ENCODE measurements around the gene NPB.

The NPB gene

DNA sequence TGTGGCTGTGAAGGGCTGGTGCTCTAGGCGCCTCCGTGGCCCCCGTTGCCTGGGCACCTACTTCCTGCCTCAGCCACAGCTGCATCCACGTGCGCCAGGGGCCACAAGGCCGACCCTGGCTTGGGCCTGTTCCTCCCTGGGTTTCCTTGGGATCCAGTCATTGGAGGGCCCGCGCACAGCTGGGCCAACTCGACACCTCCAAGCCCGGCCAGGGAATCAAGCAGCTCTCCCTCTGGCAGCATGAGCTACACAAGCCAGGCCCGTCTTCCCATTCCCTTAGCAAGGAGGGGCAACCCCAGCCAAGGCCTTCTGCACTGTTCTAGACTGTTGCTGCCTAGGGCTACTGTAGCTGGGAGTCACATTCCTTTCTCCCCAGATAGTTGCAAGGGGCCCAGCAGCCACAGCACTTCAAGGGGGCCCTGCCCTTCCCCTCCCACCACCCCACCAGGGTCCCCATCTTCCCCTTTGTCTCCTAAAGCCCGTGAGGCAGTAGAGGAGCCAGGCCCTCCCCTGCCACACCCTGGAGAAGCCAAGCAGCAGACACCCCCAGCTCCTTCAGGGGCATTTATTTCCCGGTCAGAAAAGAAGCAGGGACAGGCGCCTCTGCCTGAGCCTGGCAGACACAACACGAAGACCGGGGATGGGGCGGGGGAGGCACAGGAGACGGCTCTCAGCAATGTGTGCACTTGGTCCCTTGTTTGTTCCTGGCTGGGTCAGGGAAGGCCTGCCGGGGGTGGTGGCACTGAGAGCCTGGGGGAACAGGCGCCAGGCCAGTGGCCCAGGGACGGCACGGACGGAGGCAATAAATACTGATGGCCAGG is 34.7 kb upstream of the NPB start:
- H3K4me3 ChIP-seq (ENCODE audit: low read depth, low read length), result no peak overlapping the region
- DNase-seq (ENCODE audit: low read depth), result peak; percentile 64
- no peak for TF ChIP-seq CTCF (IDR thresholded peaks at IDR 0.05; ENCODE audit: insufficient read depth, low read depth, low read length, missing control alignments)

DNA sequence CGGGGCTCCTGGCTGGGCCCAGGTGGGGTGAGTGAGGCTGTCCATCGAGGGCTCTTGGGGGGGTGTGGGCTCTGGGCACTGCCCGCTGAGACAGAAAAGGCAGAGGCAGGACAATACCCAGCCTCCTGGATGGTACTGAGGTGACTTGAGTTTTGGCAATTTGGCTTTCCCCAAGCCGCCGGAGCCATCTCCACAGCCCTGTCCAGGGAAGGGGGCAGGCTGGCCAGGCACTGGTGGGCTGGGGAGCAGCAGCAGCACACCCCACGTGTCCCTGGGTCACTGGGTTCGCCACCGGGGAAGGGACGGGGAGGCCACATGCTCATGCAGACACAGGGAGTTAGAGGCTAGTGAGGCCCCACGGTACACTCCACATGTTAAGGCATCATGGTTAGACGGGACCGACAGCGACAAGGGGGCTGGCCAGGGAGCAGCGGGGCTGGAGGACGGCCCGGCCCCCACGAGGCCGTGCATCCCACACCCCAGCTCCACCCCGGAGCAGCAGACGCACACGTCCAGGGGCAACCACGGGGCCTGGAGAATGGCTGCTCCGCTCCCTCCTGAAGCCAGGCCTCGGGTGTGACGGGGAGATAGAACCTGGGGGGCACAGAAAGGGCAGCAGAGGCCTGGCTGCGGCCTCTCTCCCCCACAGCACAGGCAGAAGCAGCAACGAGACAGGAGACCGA is 33.9 kb upstream of the NPB start:
- no peak overlapping the region for H3K4me3 ChIP-seq (ENCODE audit: low read depth, low read length)
- TF ChIP-seq CTCF (IDR thresholded peaks at IDR 0.05; ENCODE audit: insufficient read depth, low read depth, low read length, missing control alignments), result no peak
- no peak for DNase-seq (ENCODE audit: low read depth)

- peak overlapping the region; percentile 99 for H3K4me3 ChIP-seq (ENCODE audit: low read depth, low read length)
- no peak for DNase-seq (ENCODE audit: low read depth)
- TF ChIP-seq CTCF (IDR thresholded peaks at IDR 0.05; ENCODE audit: insufficient read depth, low read depth, low read length, missing control alignments), result no peak
Observed at GRCh38 chr17:81868674-81869220, 33.3 kb upstream of the NPB start.

DNA sequence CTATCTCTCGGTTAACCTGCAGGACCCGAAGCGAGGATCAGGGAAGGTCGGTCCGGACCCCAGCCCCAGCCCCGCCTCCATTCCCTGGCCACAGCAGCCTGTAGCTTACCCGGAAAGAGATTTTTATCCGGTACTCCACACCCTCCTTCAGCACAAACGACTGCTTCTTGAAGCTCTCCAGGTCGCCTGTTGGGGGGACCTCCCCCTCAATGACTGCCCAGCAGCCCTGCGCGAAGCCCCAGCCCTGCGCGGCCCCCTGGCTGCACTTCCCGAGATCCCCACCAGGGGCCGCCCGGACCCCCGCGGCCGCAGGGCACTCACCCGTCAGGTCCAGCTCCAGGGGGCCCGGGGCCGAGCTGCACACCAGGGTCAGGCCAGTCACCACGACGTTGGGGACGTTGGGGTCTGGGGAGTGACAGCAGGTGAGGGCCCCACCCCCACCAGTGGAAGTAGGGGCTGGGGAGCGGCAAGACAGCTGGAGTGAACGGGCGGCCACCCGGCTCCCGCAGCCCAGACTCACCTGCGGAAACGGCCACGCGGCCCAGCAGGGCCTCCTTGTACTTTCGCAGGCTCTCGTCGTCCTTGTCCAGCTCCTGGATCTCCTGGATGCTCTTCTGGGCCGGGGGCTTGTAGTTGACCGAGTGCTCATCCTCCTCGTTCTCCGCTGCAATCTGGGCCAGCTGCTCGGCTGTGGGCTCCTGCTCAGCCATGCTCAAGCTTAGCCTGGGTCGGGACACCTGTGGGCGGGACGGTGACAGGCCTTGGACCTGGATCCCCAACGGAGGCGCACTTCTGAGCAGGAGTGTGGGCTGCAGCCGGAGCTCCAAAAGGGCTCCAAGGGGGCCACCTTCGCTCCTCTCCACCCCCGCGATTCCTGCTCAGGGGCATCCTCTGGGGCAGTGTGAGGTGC is 32.6 kb upstream of the NPB start:
- H3K4me3 ChIP-seq (ENCODE audit: low read depth, low read length), result peak overlapping the region; percentile 99
- TF ChIP-seq CTCF (IDR thresholded peaks at IDR 0.05; ENCODE audit: insufficient read depth, low read depth, low read length, missing control alignments), result peak; percentile 89
- DNase-seq (ENCODE audit: low read depth), result peak; percentile 65

- H3K4me3 ChIP-seq (ENCODE audit: low read depth, low read length), result peak overlapping the region; percentile 99
- DNase-seq (ENCODE audit: low read depth), result peak; percentile 62
- no peak for TF ChIP-seq CTCF (IDR thresholded peaks at IDR 0.05; ENCODE audit: insufficient read depth, low read depth, low read length, missing control alignments)
Observed at GRCh38 chr17:81870131-81870980, 31.7 kb upstream of the NPB start.

- H3K4me3 ChIP-seq (ENCODE audit: low read depth, low read length), result peak within 1 kb of the TSS; percentile 99
- no peak for DNase-seq (ENCODE audit: low read depth)
- no peak for TF ChIP-seq CTCF (IDR thresholded peaks at IDR 0.05; ENCODE audit: insufficient read depth, low read depth, low read length, missing control alignments)
Observed at GRCh38 chr17:81870981-81871386, 31.1 kb upstream of the NPB start, which contains the start of gene ARHGDIA. Gene ARHGDIA (minus strand): TSS chr17:81871337. CDS start chr17:81869930, 1,407 bp downstream.
